Hematopoietic multipotent progenitor cell treated with erythropoietin and hydrocortisone succinate and interleukin-3 and kit ligand, for 6 days (in vitro differentiated cells): Measurements from ENCODE around the gene KRTAP2-1.
"Not testable (repeated sequence)": the region's sequence is repeated elsewhere in the genome, so short reads cannot be mapped to it uniquely, and the experiment has no call there.

Experiments
- DNase-seq: peaks from one replicate; pipeline ENCODE4 v3.0.0-alpha.2; 2015

KRTAP2-1 gene

DNA sequence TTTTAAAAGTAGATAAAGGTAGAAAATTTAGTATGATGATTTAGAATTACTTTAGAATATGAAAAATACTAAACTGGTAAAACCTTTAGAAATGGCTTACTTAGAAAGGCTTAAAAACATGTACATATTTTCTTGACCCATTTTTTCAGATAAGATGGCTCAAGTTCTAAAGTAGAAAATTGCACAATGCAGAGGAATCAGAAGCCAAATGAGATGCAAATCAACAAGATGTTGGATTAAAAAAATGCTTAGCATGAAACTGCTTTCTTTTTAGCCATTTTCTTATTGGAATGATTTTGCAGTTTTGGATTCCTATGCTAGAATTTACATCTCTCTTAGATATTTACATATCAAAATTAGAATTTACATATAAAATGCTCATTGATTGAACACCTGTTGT is 36.7 kb downstream of the KRTAP2-1 start:
- DNase-seq: no peak

DNA sequence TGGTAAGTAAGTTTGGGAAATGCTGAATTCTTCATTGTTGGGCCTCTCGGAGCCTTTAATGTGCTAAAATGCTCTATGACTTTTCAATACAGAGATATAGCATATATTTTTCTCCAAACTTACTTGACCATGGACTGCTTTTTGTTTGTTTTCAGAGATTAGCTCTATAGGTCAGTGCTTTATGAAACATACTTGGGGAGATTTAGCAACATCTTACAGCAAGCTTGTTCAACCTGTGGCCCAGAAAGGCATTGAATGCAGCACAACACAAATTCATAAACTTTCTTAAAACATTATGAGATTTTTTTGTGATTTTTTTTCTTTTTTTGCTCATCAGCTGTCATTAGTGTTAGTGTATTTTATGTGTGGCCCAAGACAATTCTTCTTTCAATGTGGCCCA is 37.2 kb downstream of the KRTAP2-1 start:
- no peak for DNase-seq

DNA sequence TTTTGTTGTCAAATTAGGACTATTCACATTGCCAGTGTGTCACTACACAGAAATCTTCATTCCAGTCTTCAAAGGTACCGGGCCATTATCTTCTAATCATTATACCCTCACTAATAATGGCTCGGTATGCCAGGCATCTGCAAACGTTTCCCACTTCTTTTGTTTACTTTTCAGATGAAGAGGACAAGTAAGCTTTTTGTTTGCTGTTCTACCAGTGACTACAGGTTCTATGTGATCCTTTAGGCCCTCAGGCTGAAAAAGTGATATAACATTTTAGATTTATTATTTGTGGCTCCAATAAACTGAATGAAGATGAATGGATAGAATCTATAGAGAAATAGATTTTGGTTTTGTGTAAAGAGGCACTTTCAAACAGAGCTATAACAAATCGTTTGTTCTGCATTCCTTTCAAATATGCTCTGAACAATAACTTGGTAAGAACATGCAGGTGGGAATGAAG is 37.8 kb downstream of the KRTAP2-1 start:
- no peak for DNase-seq

GRCh38 chr17:41008811-41009210 is 38.3 kb downstream of the KRTAP2-1 start, which contains the start of gene KRTAP3-1:
TSS of gene KRTAP3-1 (minus strand) at chr17:41009128. CDS start at chr17:41009074, 54 bp downstream.
- DNase-seq: no peak

DNA sequence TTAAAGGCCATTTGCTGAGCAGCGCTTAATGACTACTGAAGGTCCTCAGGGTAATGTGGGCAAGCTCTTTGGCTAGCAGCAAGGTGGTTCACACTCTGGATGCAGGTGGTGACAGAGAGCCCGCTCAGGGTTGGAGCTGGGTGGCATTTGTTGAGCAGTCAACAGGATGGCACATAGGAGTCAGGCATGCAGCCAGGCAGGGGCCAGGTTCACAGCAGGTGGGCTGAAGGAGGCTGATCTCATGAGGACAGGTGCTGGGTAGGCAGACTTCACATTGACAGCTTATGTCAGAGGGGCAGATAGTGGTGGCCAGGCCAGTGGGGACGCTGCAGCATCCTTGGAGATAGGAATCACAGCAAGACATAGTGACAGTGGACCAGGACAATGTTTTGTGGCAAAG is 42.7 kb downstream of the KRTAP2-1 start:
- no peak for DNase-seq

- DNase-seq: no peak
These were observed 43.2 kb downstream of the KRTAP2-1 start for GRCh38 chr17:41003926-41004325.

DNA sequence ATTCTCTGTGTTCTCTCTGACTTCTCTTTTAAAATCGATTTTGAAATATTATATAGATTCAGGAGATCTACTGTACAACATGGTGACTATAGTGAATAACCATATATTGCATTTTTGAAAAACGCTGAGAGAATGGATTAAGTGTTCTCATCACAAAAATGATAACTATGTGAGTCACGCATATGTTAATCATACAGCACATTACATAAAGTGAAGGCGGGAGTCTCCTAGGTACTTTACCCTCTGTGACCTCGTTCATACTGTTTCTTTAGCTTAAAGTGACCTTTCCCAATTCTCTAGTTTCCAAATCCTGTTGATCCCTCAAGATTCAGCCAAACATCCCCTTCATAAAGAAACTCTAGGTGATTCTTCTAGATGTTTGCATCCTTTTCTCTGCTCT is 44.3 kb downstream of the KRTAP2-1 start:
- DNase-seq: no peak

DNA sequence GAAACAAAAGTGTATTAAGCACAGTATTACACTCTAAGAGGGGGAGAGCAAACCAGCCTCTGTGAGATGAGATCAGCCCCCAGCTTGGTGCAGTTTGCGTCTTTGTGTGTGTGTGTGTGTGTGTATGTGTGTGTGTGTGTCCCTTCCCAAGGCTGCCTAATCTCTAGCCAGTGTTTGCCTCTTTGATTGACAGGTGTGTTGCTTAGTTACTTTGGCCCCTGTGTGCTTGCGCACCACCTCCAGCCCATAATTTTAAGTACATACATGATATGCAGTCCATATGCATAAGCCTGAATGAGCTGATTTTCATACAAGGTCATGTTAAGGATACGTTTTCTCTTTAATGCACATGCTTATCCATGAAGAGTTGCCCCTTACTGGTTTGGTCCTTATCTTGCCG is 45.3 kb downstream of the KRTAP2-1 start:
- DNase-seq: no peak

GRCh38 chr17:40999563-40999962 is 47.6 kb downstream of the KRTAP2-1 start, which contains the start of gene KRTAP3-2:
TSS of gene KRTAP3-2 (minus strand) at chr17:40999906. CDS start at chr17:40999853, 53 bp downstream.
- DNase-seq: not testable (repeated sequence)

- no peak for DNase-seq
These were observed 49.8 kb downstream of the KRTAP2-1 start for GRCh38 chr17:40997361-40997760.

DNA sequence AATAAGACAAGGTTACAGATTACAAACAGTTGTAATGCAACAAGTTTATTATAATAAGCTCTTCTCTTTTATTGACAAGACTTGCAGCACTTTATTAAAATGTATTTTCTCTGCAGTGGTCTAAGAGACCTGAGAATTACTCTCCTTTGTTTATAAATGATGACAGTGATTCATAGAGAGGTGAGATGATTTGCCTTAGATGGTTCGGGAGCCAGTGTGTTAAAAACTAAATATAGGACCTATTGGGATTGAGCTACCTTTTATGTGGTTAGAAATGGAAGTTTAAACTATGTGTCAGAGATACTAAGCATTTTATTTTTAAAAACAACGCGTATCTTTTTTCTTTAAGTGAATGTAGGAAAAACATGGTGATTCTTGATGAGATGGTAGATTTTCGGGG is 50.3 kb downstream of the KRTAP2-1 start:
- DNase-seq: no peak
